NB4 (cell line): ENCODE results near the gene SPATA24.

Source experiments
- CTCF ChIP-seq: IDR thresholded peaks from one replicate; pipeline ENCODE4 v1.5.1; 2012; ENCODE audit warnings: low read depth, low read length
- POLR2A ChIP-seq: IDR thresholded peaks from 2 replicates; pipeline ENCODE4 v1.6.1; 2011; ENCODE audit warnings: mild to moderate bottlenecking; ENCODE audit not compliant: insufficient read length; ENCODE audit errors: extremely low read depth

GRCh38 chr5:139376364-139376763, 27.5 kb downstream of the SPATA24 start:
- TF ChIP-seq CTCF (no peak), POLR2A (no peak)
